ENCODE measurements around the gene CACNA1B.

The CACNA1B gene

DNA sequence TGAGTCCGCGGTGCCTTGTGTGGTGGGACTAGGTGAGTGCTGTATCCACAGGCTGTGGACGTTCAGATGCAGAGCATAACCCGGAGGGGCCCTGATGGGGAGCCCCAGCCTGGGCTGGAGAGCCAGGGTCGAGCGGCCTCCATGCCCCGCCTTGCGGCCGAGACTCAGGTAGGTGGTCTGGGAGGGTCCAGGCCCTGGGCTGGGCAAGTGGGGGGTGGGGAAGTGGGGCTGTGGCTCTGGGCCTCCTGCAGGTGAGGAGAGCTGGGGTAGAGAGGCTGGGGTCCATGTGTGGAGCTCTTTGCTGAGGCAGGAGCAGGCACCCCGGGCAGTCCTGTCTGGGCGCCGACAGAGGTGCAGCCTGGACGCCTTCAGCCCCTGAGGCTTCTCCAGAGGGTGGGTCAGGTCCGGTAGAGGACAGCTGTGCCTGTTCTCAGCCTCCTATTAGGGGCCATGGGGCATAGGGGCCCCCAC, 241.1 kb downstream of the CACNA1B start:
- TF ChIP-seq CTCF (IDR thresholded peaks at IDR 0.05), result no peak
- Histone ChIP-seq H3K4me1 (ENCODE audit: control insufficient read depth in 1 of 2, insufficient read depth in 1 of 2, low read depth in 1 of 2, low read length in 1 of 2) (no peaks in the 10 kb centered on the region), H3K9me3 (no peaks in the 10 kb centered on the region), H3K36me3 (no peaks in the 10 kb centered on the region), H3K27me3 (peaks cover 10% of the 10 kb centered on the region), H3K27ac (no peak overlapping the region), H3K4me3 (ENCODE audit: low read depth in 1 of 2, low read length in 1 of 2) (no peak overlapping the region)

DNA sequence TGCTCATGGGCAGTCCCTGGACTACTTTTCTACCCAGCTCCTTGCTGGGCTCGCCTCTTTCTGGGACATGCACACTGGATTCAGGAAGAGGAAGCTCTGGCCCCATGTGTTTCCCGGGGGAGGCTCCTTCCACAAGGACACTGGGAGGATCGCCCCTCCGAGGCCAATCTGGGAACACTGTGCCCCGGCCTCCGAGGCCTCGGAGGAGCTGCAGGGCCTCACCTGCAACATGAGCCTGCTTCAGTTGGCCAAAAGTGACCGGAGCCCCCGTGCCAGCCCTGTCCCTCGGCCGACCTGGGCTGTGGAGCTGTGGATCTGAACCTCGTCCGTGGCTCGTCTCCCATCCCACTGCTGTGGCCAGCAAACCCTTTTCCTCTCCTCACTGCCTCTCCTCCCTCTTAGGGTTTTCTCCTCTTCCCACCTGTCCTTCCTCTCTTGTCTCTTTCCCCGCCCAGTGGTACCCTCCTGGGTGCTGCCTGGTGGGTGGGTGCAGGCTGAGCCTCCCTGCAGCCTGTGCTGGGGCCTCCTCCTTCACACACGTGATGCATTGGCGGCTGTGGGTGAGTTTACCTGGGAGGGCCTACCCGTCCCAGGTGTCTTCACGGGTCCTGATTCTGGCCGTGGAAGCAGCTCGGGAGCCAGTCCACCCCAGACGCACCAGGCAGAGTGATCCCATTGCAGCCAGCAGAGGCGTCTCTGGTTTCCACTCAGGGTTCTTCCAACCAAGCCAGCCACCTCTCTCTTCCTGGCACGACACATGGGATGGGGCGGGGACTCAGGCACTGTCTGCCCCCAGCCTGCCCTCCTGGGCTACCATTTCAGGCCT, 241.8 kb downstream of the CACNA1B start:
- TF ChIP-seq CTCF (IDR thresholded peaks at IDR 0.05), result no peak
- no peaks in the 10 kb centered on the region for H3K36me3 ChIP-seq
- no peaks in the 10 kb centered on the region for H3K4me1 ChIP-seq (ENCODE audit: control insufficient read depth in 1 of 2, insufficient read depth in 1 of 2, low read depth in 1 of 2, low read length in 1 of 2)
- no peak overlapping the region for H3K4me3 ChIP-seq (ENCODE audit: low read depth in 1 of 2, low read length in 1 of 2)
- H3K27ac ChIP-seq, result no peak overlapping the region
- H3K9me3 ChIP-seq, result no peaks in the 10 kb centered on the region
- peaks cover 14% of the 10 kb centered on the region for H3K27me3 ChIP-seq

DNA sequence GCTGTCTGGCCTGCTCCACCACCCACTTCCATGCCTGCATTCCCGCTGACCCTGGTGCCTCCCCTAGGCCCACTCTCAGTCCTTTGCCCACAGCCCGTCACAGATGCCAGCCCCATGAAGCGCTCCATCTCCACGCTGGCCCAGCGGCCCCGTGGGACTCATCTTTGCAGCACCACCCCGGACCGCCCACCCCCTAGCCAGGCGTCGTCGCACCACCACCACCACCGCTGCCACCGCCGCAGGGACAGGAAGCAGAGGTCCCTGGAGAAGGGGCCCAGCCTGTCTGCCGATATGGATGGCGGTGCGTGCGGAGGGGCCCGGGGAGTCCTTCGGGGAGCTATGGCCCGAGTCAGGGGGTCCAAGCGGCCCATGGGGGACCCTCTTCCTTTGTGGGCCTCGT, 242.5 kb downstream of the CACNA1B start:
- peaks cover 14% of the 10 kb centered on the region for H3K27me3 ChIP-seq

GRCh38 chr9:138120511-138121437, 243.2 kb downstream of the CACNA1B start:
- TF ChIP-seq CTCF (IDR thresholded peaks at IDR 0.05), result no peak
- Histone ChIP-seq H3K27me3 (peaks cover 14% of the 10 kb centered on the region), H3K9me3 (no peaks in the 10 kb centered on the region), H3K36me3 (no peaks in the 10 kb centered on the region), H3K4me1 (ENCODE audit: control insufficient read depth in 1 of 2, insufficient read depth in 1 of 2, low read depth in 1 of 2, low read length in 1 of 2) (no peaks in the 10 kb centered on the region), H3K4me3 (ENCODE audit: low read depth in 1 of 2, low read length in 1 of 2) (no peak overlapping the region), H3K27ac (no peak overlapping the region)

More for the DNA sequence above, 242.5 kb downstream of the CACNA1B start:
- no peak overlapping the region for H3K4me3 ChIP-seq (ENCODE audit: low read depth in 1 of 2, low read length in 1 of 2)
- no peak overlapping the region for H3K27ac ChIP-seq
- TF ChIP-seq CTCF (IDR thresholded peaks at IDR 0.05), result no peak
- no peaks in the 10 kb centered on the region for H3K4me1 ChIP-seq (ENCODE audit: control insufficient read depth in 1 of 2, insufficient read depth in 1 of 2, low read depth in 1 of 2, low read length in 1 of 2)
- H3K36me3 ChIP-seq, result no peaks in the 10 kb centered on the region
- H3K9me3 ChIP-seq, result no peaks in the 10 kb centered on the region

DNA sequence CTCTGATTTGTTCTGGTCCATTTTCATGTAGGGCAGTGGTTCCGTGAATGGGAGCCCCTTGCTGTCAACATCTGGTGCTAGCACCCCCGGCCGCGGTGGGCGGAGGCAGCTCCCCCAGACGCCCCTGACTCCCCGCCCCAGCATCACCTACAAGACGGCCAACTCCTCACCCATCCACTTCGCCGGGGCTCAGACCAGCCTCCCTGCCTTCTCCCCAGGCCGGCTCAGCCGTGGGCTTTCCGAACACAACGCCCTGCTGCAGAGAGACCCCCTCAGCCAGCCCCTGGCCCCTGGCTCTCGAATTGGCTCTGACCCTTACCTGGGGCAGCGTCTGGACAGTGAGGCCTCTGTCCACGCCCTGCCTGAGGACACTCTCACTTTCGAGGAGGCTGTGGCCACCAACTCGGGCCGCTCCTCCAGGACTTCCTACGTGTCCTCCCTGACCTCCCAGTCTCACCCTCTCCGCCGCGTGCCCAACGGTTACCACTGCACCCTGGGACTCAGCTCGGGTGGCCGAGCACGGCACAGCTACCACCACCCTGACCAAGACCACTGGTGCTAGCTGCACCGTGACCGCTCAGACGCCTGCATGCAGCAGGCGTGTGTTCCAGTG, 244.0 kb downstream of the CACNA1B start:
- Histone ChIP-seq H3K9me3 (no peaks in the 10 kb centered on the region), H3K4me1 (ENCODE audit: control insufficient read depth in 1 of 2, insufficient read depth in 1 of 2, low read depth in 1 of 2, low read length in 1 of 2) (no peaks in the 10 kb centered on the region), H3K27me3 (peaks cover 14% of the 10 kb centered on the region), H3K36me3 (no peaks in the 10 kb centered on the region), H3K4me3 (ENCODE audit: low read depth in 1 of 2, low read length in 1 of 2) (no peak overlapping the region), H3K27ac (no peak overlapping the region)
- no peak for TF ChIP-seq CTCF (IDR thresholded peaks at IDR 0.05)

Data from neutrophil (primary cell).